Thymus (tissue), 11 donors: ENCODE measurements around the gene HOPX. TPM values are rescaled to one million over a fixed set of nuclear protein-coding genes. Genes with fewer than 3 reads are reported as not detected.
"Not testable (repeated sequence)": the region's sequence is repeated elsewhere in the genome, so short reads cannot be mapped to it uniquely, and the experiment has no call there.

Experiments used
- DNase-seq, 9 donors: peaks; one replicate each; pipeline ENCODE4 v3.0.0-alpha.2; 2013; ENCODE audit warnings: low spot score in 9 of 9, low read depth in 6 of 9, missing footprints in 1 of 9
- H3K27ac ChIP-seq, 2 donors: one replicate each; pipeline ENCODE4 v1.5.1; 2013; ENCODE audit warnings: control low read depth in 1 of 2, low read depth in 1 of 2, low read length in 1 of 2, mild to moderate bottlenecking in 1 of 2, moderate library complexity in 1 of 2
- H3K27me3 ChIP-seq, 2 donors: one replicate each; pipeline ENCODE4 v1.5.1; 2013; ENCODE audit warnings: low read length in 1 of 2; ENCODE audit not compliant: control insufficient read depth in 2 of 2, insufficient read depth in 1 of 2
- H3K36me3 ChIP-seq, 2 donors: one replicate each; pipeline ENCODE4 v1.5.1; 2013; ENCODE audit warnings: low read length in 1 of 2, mild to moderate bottlenecking in 1 of 2, moderate library complexity in 1 of 2; ENCODE audit not compliant: control insufficient read depth in 2 of 2, insufficient read depth in 2 of 2
- H3K4me1 ChIP-seq, 2 donors: one replicate each; pipeline ENCODE4 v1.5.1; 2013; ENCODE audit warnings: low read length in 2 of 2; ENCODE audit not compliant: control insufficient read depth in 2 of 2, insufficient read depth in 2 of 2
- H3K4me3 ChIP-seq, 2 donors: one replicate each; pipeline ENCODE4 v1.5.1; 2013; ENCODE audit warnings: low read length in 2 of 2, control low read depth in 1 of 2, mild to moderate bottlenecking in 1 of 2
- H3K9me3 ChIP-seq, 2 donors: one replicate each; pipeline ENCODE4 v1.5.1; 2013; ENCODE audit warnings: low read length in 1 of 2, mild to moderate bottlenecking in 1 of 2; ENCODE audit not compliant: control insufficient read depth in 2 of 2, insufficient read depth in 1 of 2
- WGBS: extraction: QIAGEN DNeasy Blood & Tissue Kit; methylation state at CpG from one replicate; pipeline ENCODE4 v1.1.7; 2013; 5-methylcytosine and 5-hydroxymethylcytosine counted together
- polyA plus RNA-seq: library from polyadenylated mRNA; stranded (reverse); fragments of 200-250 nt; gene quantifications from one replicate; pipeline ENCODE4 v1.2.3, GENCODE V29; 2013
- total RNA-seq: library from RNA; stranded (reverse); fragments of 120-200 nt; gene quantifications from one replicate; pipeline ENCODE4 v1.2.4, GENCODE V29; 2013
- donor health status: healthy.

Gene HOPX
- total and polyA plus RNA-seq, 2 donors, result 5.9 to 99.6 TPM

GRCh38 chr4:56613101-56613862 is 67.8 kb downstream of the HOPX start:
- no peaks in the 10 kb centered on the region for H3K4me1 ChIP-seq
- no peaks in the 10 kb centered on the region for H3K9me3 ChIP-seq
- no peaks in the 10 kb centered on the region for H3K36me3 ChIP-seq
- no peak overlapping the region for H3K4me3 ChIP-seq
- H3K27me3 ChIP-seq, result no peaks in the 10 kb centered on the region
- no peak for DNase-seq
- no peak overlapping the region for H3K27ac ChIP-seq
- 97% methylated on average over 5 of the region's 5 CpGs for WGBS

GRCh38 chr4:56612282-56612681 is 68.8 kb downstream of the HOPX start:
- Histone ChIP-seq H3K36me3 (no peaks in the 10 kb centered on the region), H3K4me1 (no peaks in the 10 kb centered on the region), H3K4me3 (no peak overlapping the region), H3K9me3 (no peaks in the 10 kb centered on the region), H3K27me3 (no peaks in the 10 kb centered on the region), H3K27ac (no peak overlapping the region)
- no peak for DNase-seq
- 90% methylated on average over 11 of the region's 11 CpGs for WGBS

- DNase-seq, result no peak
- Histone ChIP-seq H3K4me3 (no peak overlapping the region), H3K9me3 (no peaks in the 10 kb centered on the region), H3K27me3 (no peaks in the 10 kb centered on the region), H3K36me3 (no peaks in the 10 kb centered on the region), H3K4me1 (no peaks in the 10 kb centered on the region), H3K27ac (no peak overlapping the region)
- WGBS, result 99% methylated on average over 2 of the region's 2 CpGs
Measured at GRCh38 chr4:56611501-56611900, 69.6 kb downstream of the HOPX start.

- H3K4me1 ChIP-seq, H3K9me3 ChIP-seq, H3K4me3 ChIP-seq, H3K27me3 ChIP-seq, DNase-seq, H3K36me3 ChIP-seq, H3K27ac ChIP-seq: not testable (repeated sequence)
Measured at GRCh38 chr4:56610170-56610569, 70.9 kb downstream of the HOPX start.

- H3K36me3 ChIP-seq, result no peaks in the 10 kb centered on the region
- no peak overlapping the region for H3K27ac ChIP-seq
- no peaks in the 10 kb centered on the region for H3K4me1 ChIP-seq
- H3K27me3 ChIP-seq, result no peaks in the 10 kb centered on the region
- H3K4me3 ChIP-seq, result no peak overlapping the region
- no peak for DNase-seq
- H3K9me3 ChIP-seq, result no peaks in the 10 kb centered on the region
Measured at GRCh38 chr4:56607926-56608325, 73.2 kb downstream of the HOPX start.

- 98% methylated on average over 3 of the region's 3 CpGs for WGBS
Measured at GRCh38 chr4:56606385-56606784, 74.7 kb downstream of the HOPX start.

GRCh38 chr4:56605464-56605863 is 75.6 kb downstream of the HOPX start:
- not testable (repeated sequence) for DNase-seq, H3K9me3 ChIP-seq
- WGBS, result 95% methylated on average over 4 of the region's 4 CpGs

More at GRCh38 chr4:56606385-56606784, 74.7 kb downstream of the HOPX start:
- Histone ChIP-seq H3K4me1 (no peaks in the 10 kb centered on the region), H3K27ac (no peak overlapping the region), H3K9me3 (no peaks in the 10 kb centered on the region), H3K36me3 (no peaks in the 10 kb centered on the region), H3K4me3 (no peak overlapping the region), H3K27me3 (no peaks in the 10 kb centered on the region)
- no peak for DNase-seq

GRCh38 chr4:56603297-56603696 is 77.8 kb downstream of the HOPX start:
- Histone ChIP-seq H3K9me3 (peaks cover 0 to 5% of the 10 kb centered on the region in 2 donors), H3K27ac (no peak overlapping the region), H3K36me3 (no peaks in the 10 kb centered on the region), H3K4me1 (no peaks in the 10 kb centered on the region), H3K4me3 (no peak overlapping the region), H3K27me3 (no peaks in the 10 kb centered on the region)
- WGBS, result 81% methylated on average over 3 of the region's 3 CpGs
- no peak for DNase-seq

More at GRCh38 chr4:56605464-56605863, 75.6 kb downstream of the HOPX start:
- H3K4me1 ChIP-seq, H3K36me3 ChIP-seq, H3K27me3 ChIP-seq, H3K4me3 ChIP-seq, H3K27ac ChIP-seq: not testable (repeated sequence)
